ENCODE data around the gene DPM2.

DPM2 gene

GRCh38 chr9:127968042-127968441, 30.4 kb upstream of the DPM2 start:
- Histone ChIP-seq H3K9ac (ENCODE audit: low read length) (peak overlapping the region; percentile 93; the same call in 1 of the 2 replicates), H3F3A (ENCODE audit: insufficient read depth) (peaks cover 30% of the 10 kb centered on the region), H3K9me3 (ENCODE audit: insufficient read depth, low read length) (no peaks in the 10 kb centered on the region), H2AFZ (ENCODE audit: low read depth, low read length, severe bottlenecking) (no peak overlapping the region), H3K36me3 (ENCODE audit: low read length) (no peaks in the 10 kb centered on the region), H3K4me3 (ENCODE audit: insufficient read depth, low read length, poor library complexity, severe bottlenecking) (no peak overlapping the region), H3K4me2 (ENCODE audit: low read depth, low read length, poor library complexity, severe bottlenecking) (peak overlapping the region; percentile 92), H4K20me1 (ENCODE audit: low read depth, low read length) (peaks cover under 1% of the 10 kb centered on the region; the same call in 1 of the 2 replicates), H3K79me2 (ENCODE audit: insufficient read depth, low read length) (peaks cover 98% of the 10 kb centered on the region), H3K27ac (ENCODE audit: low read depth, low read length) (peak overlapping the region; percentile 61), H3K27me3 (ENCODE audit: low read length) (no peaks in the 10 kb centered on the region), H3K9me2 (replicated peaks; ENCODE audit: insufficient read depth, low read length) (no peaks in the 10 kb centered on the region)
- no peak for TF ChIP-seq EZH2phosphoT487 (conservative IDR thresholded peaks at IDR 0.05; ENCODE audit: low read length)
- TF ChIP-seq CTCF (IDR thresholded peaks at IDR 0.05; ENCODE audit: insufficient read depth, low read length, poor library complexity, severe bottlenecking): no peak

- H3K36me3 ChIP-seq (ENCODE audit: low read length): no peaks in the 10 kb centered on the region
- no peaks in the 10 kb centered on the region for H3K9me3 ChIP-seq (ENCODE audit: insufficient read depth, low read length)
- H3K79me2 ChIP-seq (ENCODE audit: insufficient read depth, low read length): peaks cover 98% of the 10 kb centered on the region
- H3K27ac ChIP-seq (ENCODE audit: low read depth, low read length): peak overlapping the region; percentile 61
- H2AFZ ChIP-seq (ENCODE audit: low read depth, low read length, severe bottlenecking): no peak overlapping the region
- H3K9ac ChIP-seq (ENCODE audit: low read length): peak overlapping the region; percentile 32; the same call in 1 of the 2 replicates
- H3K4me2 ChIP-seq (ENCODE audit: low read depth, low read length, poor library complexity, severe bottlenecking): peak overlapping the region; percentile 92
- no peak for TF ChIP-seq CTCF (IDR thresholded peaks at IDR 0.05; ENCODE audit: insufficient read depth, low read length, poor library complexity, severe bottlenecking)
- TF ChIP-seq EZH2phosphoT487 (conservative IDR thresholded peaks at IDR 0.05; ENCODE audit: low read length): no peak
- H3K4me3 ChIP-seq (ENCODE audit: insufficient read depth, low read length, poor library complexity, severe bottlenecking): no peak overlapping the region
- H3K9me2 ChIP-seq (replicated peaks; ENCODE audit: insufficient read depth, low read length): no peaks in the 10 kb centered on the region
- H3K27me3 ChIP-seq (ENCODE audit: low read length): no peaks in the 10 kb centered on the region
- peaks cover 23% of the 10 kb centered on the region for H3F3A ChIP-seq (ENCODE audit: insufficient read depth)
- peaks cover 8% of the 10 kb centered on the region; the same call in 1 of the 2 replicates for H4K20me1 ChIP-seq (ENCODE audit: low read depth, low read length)
Measured at GRCh38 chr9:127967151-127967809, 29.6 kb upstream of the DPM2 start.

- Histone ChIP-seq H3F3A (ENCODE audit: insufficient read depth) (peaks cover 16% of the 10 kb centered on the region), H3K79me2 (ENCODE audit: insufficient read depth, low read length) (peaks cover 98% of the 10 kb centered on the region), H4K20me1 (ENCODE audit: low read depth, low read length) (peaks cover 12% of the 10 kb centered on the region; the same call in 1 of the 2 replicates), H3K9ac (ENCODE audit: low read length) (peak overlapping the region; percentile 32), H3K9me2 (replicated peaks; ENCODE audit: insufficient read depth, low read length) (no peaks in the 10 kb centered on the region), H3K36me3 (ENCODE audit: low read length) (no peaks in the 10 kb centered on the region), H3K9me3 (ENCODE audit: insufficient read depth, low read length) (no peaks in the 10 kb centered on the region), H3K4me3 (ENCODE audit: insufficient read depth, low read length, poor library complexity, severe bottlenecking) (no peak overlapping the region), H2AFZ (ENCODE audit: low read depth, low read length, severe bottlenecking) (no peak overlapping the region), H3K27me3 (ENCODE audit: low read length) (no peaks in the 10 kb centered on the region), H3K27ac (ENCODE audit: low read depth, low read length) (peak overlapping the region; percentile 61), H3K4me2 (ENCODE audit: low read depth, low read length, poor library complexity, severe bottlenecking) (peak overlapping the region; percentile 92)
- TF ChIP-seq EZH2phosphoT487 (conservative IDR thresholded peaks at IDR 0.05; ENCODE audit: low read length) (no peak), CTCF (IDR thresholded peaks at IDR 0.05; ENCODE audit: insufficient read depth, low read length, poor library complexity, severe bottlenecking) (no peak)
Measured at GRCh38 chr9:127966416-127967150, 28.9 kb upstream of the DPM2 start.
